ENCODE measurements around the gene PRR5L.
A peak's percentile ranks its signal among the peaks of the same experiment; 100 is the strongest.

PRR5L gene

DNA sequence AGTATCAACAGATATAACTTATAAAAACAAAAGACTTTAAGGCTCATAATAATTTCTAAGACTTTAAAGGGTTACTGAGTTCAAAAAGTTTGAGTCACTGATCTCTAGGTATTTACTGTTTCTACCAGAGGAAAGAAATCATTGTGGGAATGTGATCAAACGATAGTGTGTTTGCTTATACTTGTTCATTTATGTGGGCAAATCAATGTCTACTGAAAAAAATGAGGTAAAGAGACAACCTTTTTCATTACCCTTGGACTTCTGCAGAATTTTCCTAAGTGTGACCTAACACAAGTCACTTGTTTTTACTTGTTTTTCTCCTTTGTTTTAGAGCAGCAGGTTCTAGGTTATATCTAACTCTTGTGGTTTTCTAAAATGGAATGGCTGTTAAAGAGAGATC lies 65.4 kb downstream of the PRR5L start:
- Histone ChIP-seq H2BK120ac (ENCODE audit: low read depth, low read length) (no peak overlapping the region), H2AFZ (ENCODE audit: low read depth, low read length) (no peak overlapping the region), H3K27me3 (ENCODE audit: control insufficient read depth in 1 of 2, insufficient read depth in 1 of 2, low read length in 2 of 2) (no peaks in the 10 kb centered on the region), H3K23ac (ENCODE audit: low read length in 2 of 2) (no peak overlapping the region), H3K14ac (ENCODE audit: low read length in 2 of 2) (no peak overlapping the region), H3K4me2 (ENCODE audit: low read length, poor library complexity, severe bottlenecking) (peak overlapping the region; percentile 27), H2BK15ac (ENCODE audit: low read depth, poor library complexity, severe bottlenecking) (no peak overlapping the region), H3K9me3 (ENCODE audit: control insufficient read depth, low read length) (no peaks in the 10 kb centered on the region), H3K4me1 (ENCODE audit: control insufficient read depth, insufficient read depth, low read depth, low read length) (peaks cover 14% of the 10 kb centered on the region), H2AK5ac (ENCODE audit: low read length, severe bottlenecking) (peak overlapping the region; percentile 89), H2BK12ac (ENCODE audit: low read length in 2 of 2) (no peak overlapping the region), H3K18ac (ENCODE audit: low read depth in 1 of 2, low read length in 2 of 2) (no peak overlapping the region), H3K27ac (ENCODE audit: low read length, poor library complexity, severe bottlenecking) (peak overlapping the region; percentile 100), H2BK5ac (ENCODE audit: low read depth, low read length, poor library complexity, severe bottlenecking) (peak overlapping the region; percentile 99), H3K36me3 (ENCODE audit: control insufficient read depth in 1 of 2, insufficient read depth in 2 of 2, low read depth in 1 of 2, low read length in 2 of 2) (no peaks in the 10 kb centered on the region), H3K4ac (ENCODE audit: low read depth in 1 of 2, low read length in 2 of 2) (no peak overlapping the region), H3K4me3 (ENCODE audit: insufficient read depth in 1 of 2, low read depth in 1 of 2, low read length in 2 of 2) (peak overlapping the region in 1 of 2 experiments; percentile 70), H4K91ac (ENCODE audit: low read length) (no peak overlapping the region), H4K8ac (ENCODE audit: low read length) (no peak overlapping the region), H3K79me1 (replicated peaks; ENCODE audit: low read length, poor library complexity, severe bottlenecking) (no peaks in the 10 kb centered on the region), H3K9ac (ENCODE audit: low read length) (peak overlapping the region; percentile 84)
- WGBS, result 20% methylated on average over 1 of the region's 1 CpG
- no peak for DNase-seq

DNA sequence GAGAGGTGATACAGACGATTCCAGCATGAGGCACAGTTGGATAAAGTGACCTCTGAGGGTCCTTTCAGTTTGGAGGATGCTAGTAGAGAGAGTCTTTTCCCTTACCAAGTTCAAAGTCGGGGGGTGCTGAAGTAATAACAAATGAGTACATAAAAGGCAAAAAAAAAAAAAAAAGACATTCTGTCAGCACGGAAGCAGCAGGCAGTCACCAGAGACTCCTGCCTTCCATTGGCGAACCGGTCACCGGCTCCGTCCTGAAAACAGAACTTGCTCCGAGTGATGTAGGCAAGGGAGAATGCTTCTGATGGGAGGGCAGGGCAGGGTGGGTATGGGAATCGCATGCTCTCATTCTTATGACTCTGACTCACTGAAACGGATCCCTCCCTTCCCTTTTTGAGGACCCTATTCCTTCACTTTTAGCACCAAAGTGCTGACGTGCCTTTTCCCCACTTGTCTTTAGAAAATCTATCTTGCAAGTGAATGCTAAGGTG lies 65.9 kb downstream of the PRR5L start:
- DNase-seq, result peak; percentile 92
- no peak overlapping the region for H3K23ac ChIP-seq (ENCODE audit: low read length in 2 of 2)
- peaks cover 14% of the 10 kb centered on the region for H3K4me1 ChIP-seq (ENCODE audit: control insufficient read depth, insufficient read depth, low read depth, low read length)
- 5% methylated on average over 9 of the region's 11 CpGs for WGBS
- no peaks in the 10 kb centered on the region for H3K27me3 ChIP-seq (ENCODE audit: control insufficient read depth in 1 of 2, insufficient read depth in 1 of 2, low read length in 2 of 2)
- no peak overlapping the region for H4K8ac ChIP-seq (ENCODE audit: low read length)
- H2BK15ac ChIP-seq (ENCODE audit: low read depth, poor library complexity, severe bottlenecking), result no peak overlapping the region
- H3K27ac ChIP-seq (ENCODE audit: low read length, poor library complexity, severe bottlenecking), result peak overlapping the region; percentile 100
- peak overlapping the region; percentile 99 for H2BK5ac ChIP-seq (ENCODE audit: low read depth, low read length, poor library complexity, severe bottlenecking)
- H2BK120ac ChIP-seq (ENCODE audit: low read depth, low read length), result no peak overlapping the region
- peak overlapping the region; percentile 89 for H2AK5ac ChIP-seq (ENCODE audit: low read length, severe bottlenecking)
- peak overlapping the region in 1 of 2 experiments; percentile 6 for H3K18ac ChIP-seq (ENCODE audit: low read depth in 1 of 2, low read length in 2 of 2)
- H3K4me3 ChIP-seq (ENCODE audit: insufficient read depth in 1 of 2, low read depth in 1 of 2, low read length in 2 of 2), result peak overlapping the region in 1 of 2 experiments; percentile 70
- H3K4me2 ChIP-seq (ENCODE audit: low read length, poor library complexity, severe bottlenecking), result peak overlapping the region; percentile 27
- no peak overlapping the region for H3K14ac ChIP-seq (ENCODE audit: low read length in 2 of 2)
- H3K36me3 ChIP-seq (ENCODE audit: control insufficient read depth in 1 of 2, insufficient read depth in 2 of 2, low read depth in 1 of 2, low read length in 2 of 2), result no peaks in the 10 kb centered on the region
- H3K79me1 ChIP-seq (replicated peaks; ENCODE audit: low read length, poor library complexity, severe bottlenecking), result no peaks in the 10 kb centered on the region
- no peak overlapping the region for H2AFZ ChIP-seq (ENCODE audit: low read depth, low read length)
- no peak overlapping the region for H4K91ac ChIP-seq (ENCODE audit: low read length)
- H3K9ac ChIP-seq (ENCODE audit: low read length), result peak overlapping the region; percentile 84
- no peak overlapping the region for H3K4ac ChIP-seq (ENCODE audit: low read depth in 1 of 2, low read length in 2 of 2)
- no peaks in the 10 kb centered on the region for H3K9me3 ChIP-seq (ENCODE audit: control insufficient read depth, low read length)
- no peak overlapping the region for H2BK12ac ChIP-seq (ENCODE audit: low read length in 2 of 2)

DNA sequence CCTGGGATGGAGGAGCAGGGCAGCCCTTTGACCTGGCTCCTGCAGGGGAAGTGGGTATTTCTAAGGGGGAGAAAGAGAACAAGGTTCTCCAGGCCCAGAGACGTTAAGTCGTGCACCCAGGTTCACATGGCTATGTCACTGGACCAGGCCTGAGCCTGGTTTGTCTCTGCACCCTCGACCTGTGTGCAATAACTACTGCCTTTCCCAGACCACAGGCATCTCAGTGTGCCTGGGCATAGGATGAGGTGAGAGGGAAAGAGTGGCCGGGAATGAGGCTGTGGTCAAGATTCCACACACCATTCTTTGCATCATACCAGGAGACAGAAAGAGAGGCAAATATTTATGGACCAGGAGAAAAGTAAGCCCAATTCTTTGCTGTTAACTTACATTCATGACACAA lies 66.8 kb downstream of the PRR5L start:
- peak overlapping the region; percentile 100 for H3K27ac ChIP-seq (ENCODE audit: low read length, poor library complexity, severe bottlenecking)
- no peak overlapping the region for H3K14ac ChIP-seq (ENCODE audit: low read length in 2 of 2)
- H3K4ac ChIP-seq (ENCODE audit: low read depth in 1 of 2, low read length in 2 of 2), result peak overlapping the region in 1 of 2 experiments; percentile 60
- H3K4me1 ChIP-seq (ENCODE audit: control insufficient read depth, insufficient read depth, low read depth, low read length), result peaks cover 14% of the 10 kb centered on the region
- peak overlapping the region; percentile 9 for H4K91ac ChIP-seq (ENCODE audit: low read length)
- no peak overlapping the region for H2BK15ac ChIP-seq (ENCODE audit: low read depth, poor library complexity, severe bottlenecking)
- no peaks in the 10 kb centered on the region for H3K27me3 ChIP-seq (ENCODE audit: control insufficient read depth in 1 of 2, insufficient read depth in 1 of 2, low read length in 2 of 2)
- no peaks in the 10 kb centered on the region for H3K79me1 ChIP-seq (replicated peaks; ENCODE audit: low read length, poor library complexity, severe bottlenecking)
- no peak overlapping the region for H2BK120ac ChIP-seq (ENCODE audit: low read depth, low read length)
- H2BK5ac ChIP-seq (ENCODE audit: low read depth, low read length, poor library complexity, severe bottlenecking), result peak overlapping the region; percentile 92
- H3K4me3 ChIP-seq (ENCODE audit: insufficient read depth in 1 of 2, low read depth in 1 of 2, low read length in 2 of 2), result no peak overlapping the region
- no peaks in the 10 kb centered on the region for H3K36me3 ChIP-seq (ENCODE audit: control insufficient read depth in 1 of 2, insufficient read depth in 2 of 2, low read depth in 1 of 2, low read length in 2 of 2)
- H2BK12ac ChIP-seq (ENCODE audit: low read length in 2 of 2), result peak overlapping the region in 1 of 2 experiments; percentile 93
- WGBS, result 3% methylated on average over 3 of the region's 4 CpGs
- peak; percentile 91 for DNase-seq
- peak overlapping the region; percentile 99 for H2AK5ac ChIP-seq (ENCODE audit: low read length, severe bottlenecking)
- H3K23ac ChIP-seq (ENCODE audit: low read length in 2 of 2), result no peak overlapping the region
- H4K8ac ChIP-seq (ENCODE audit: low read length), result no peak overlapping the region
- no peak overlapping the region for H3K9ac ChIP-seq (ENCODE audit: low read length)
- peak overlapping the region in 1 of 2 experiments; percentile 73 for H3K18ac ChIP-seq (ENCODE audit: low read depth in 1 of 2, low read length in 2 of 2)
- no peak overlapping the region for H2AFZ ChIP-seq (ENCODE audit: low read depth, low read length)
- no peaks in the 10 kb centered on the region for H3K9me3 ChIP-seq (ENCODE audit: control insufficient read depth, low read length)
- peak overlapping the region; percentile 33 for H3K4me2 ChIP-seq (ENCODE audit: low read length, poor library complexity, severe bottlenecking)

DNA sequence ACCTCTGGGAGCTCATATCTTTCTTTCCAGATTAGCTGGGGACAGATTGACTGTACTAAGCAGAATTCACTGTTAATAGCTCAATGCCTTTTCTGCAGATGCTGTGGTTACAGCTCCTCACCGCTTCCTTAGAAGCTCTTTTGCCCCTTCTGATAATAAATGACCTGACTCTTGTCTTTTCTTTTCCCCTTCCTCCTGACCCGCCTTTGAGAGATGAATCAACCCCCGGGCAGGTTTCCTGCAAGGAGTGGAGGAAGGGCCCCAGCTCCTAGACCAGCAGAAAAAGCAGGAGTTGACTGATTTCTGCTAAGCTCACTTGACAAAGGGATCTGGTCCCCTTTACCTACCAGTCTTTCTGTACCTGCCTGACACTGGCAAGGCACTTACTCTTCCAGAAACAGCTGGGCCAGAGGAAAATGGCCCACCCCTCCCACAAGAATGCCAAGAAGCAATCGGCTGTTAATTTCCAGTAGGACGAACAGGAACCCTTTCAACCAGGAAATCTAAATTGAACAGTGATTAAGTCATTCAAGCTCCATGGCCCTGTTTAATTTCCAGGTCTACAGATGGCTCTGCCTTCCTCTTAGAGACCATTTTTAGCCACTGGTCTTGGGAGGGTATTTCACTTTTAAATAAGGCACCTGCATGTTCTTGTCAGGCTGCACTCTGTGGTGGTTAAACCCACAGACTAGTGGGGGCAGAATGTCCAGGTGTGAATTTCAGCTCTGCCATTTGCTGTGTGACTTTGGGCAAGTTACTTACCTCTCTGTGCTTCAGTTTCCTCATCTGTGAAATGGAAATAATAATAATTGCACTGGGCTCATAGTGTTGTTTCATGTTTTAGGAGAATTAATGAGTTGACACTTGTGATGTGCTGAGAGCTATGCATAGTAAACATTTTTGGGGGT lies 67.5 kb downstream of the PRR5L start:
- Histone ChIP-seq H4K8ac (ENCODE audit: low read length) (peak overlapping the region; percentile 66), H3K9ac (ENCODE audit: low read length) (no peak overlapping the region), H3K27me3 (ENCODE audit: control insufficient read depth in 1 of 2, insufficient read depth in 1 of 2, low read length in 2 of 2) (no peaks in the 10 kb centered on the region), H3K4ac (ENCODE audit: low read depth in 1 of 2, low read length in 2 of 2) (no peak overlapping the region), H3K23ac (ENCODE audit: low read length in 2 of 2) (no peak overlapping the region), H2AK5ac (ENCODE audit: low read length, severe bottlenecking) (peak overlapping the region; percentile 54), H3K4me3 (ENCODE audit: insufficient read depth in 1 of 2, low read depth in 1 of 2, low read length in 2 of 2) (no peak overlapping the region), H4K91ac (ENCODE audit: low read length) (no peak overlapping the region), H3K27ac (ENCODE audit: low read length, poor library complexity, severe bottlenecking) (peak overlapping the region; percentile 100), H3K18ac (ENCODE audit: low read depth in 1 of 2, low read length in 2 of 2) (no peak overlapping the region), H2BK12ac (ENCODE audit: low read length in 2 of 2) (no peak overlapping the region), H3K36me3 (ENCODE audit: control insufficient read depth in 1 of 2, insufficient read depth in 2 of 2, low read depth in 1 of 2, low read length in 2 of 2) (no peaks in the 10 kb centered on the region), H2BK120ac (ENCODE audit: low read depth, low read length) (no peak overlapping the region), H2AFZ (ENCODE audit: low read depth, low read length) (no peak overlapping the region), H3K14ac (ENCODE audit: low read length in 2 of 2) (no peak overlapping the region), H3K4me2 (ENCODE audit: low read length, poor library complexity, severe bottlenecking) (peak overlapping the region; percentile 5), H3K4me1 (ENCODE audit: control insufficient read depth, insufficient read depth, low read depth, low read length) (peaks cover 14% of the 10 kb centered on the region), H3K79me1 (replicated peaks; ENCODE audit: low read length, poor library complexity, severe bottlenecking) (no peaks in the 10 kb centered on the region), H2BK15ac (ENCODE audit: low read depth, poor library complexity, severe bottlenecking) (peak overlapping the region; percentile 21), H3K9me3 (ENCODE audit: control insufficient read depth, low read length) (no peaks in the 10 kb centered on the region), H2BK5ac (ENCODE audit: low read depth, low read length, poor library complexity, severe bottlenecking) (peak overlapping the region; percentile 95)
- 2% methylated on average over 5 of the region's 5 CpGs for WGBS
- peak; percentile 40 for DNase-seq

Data from mesenchymal stem cell (in vitro differentiated cells and primary cell).